HCT116 (cell line): Measurements from ENCODE around the gene TK2.

Source experiments
- CBX3 ChIP-seq: IDR thresholded peaks from 2 replicates; pipeline ENCODE4 v1.6.1; 2012; ENCODE audit warnings: low read depth
- CTCF ChIP-seq, 3 experiments: fragments of 200-600 bp in 1 of 3; sonication (generic) in 1 of 3; IDR thresholded peaks in 2 of 3; conservative IDR thresholded peaks in 1 of 3; 2 replicates each; pipeline ENCODE4 v1.5.1; 2012 to 2017; ENCODE audit warnings: low read depth in 2 of 3, low read length in 2 of 3, antibody characterized with exemption in 1 of 3, borderline replicate concordance in 1 of 3, control low read depth in 1 of 3, mild to moderate bottlenecking in 1 of 3, mixed read lengths in 1 of 3, mixed run types in 1 of 3, moderate library complexity in 1 of 3; ENCODE audit not compliant: insufficient read depth in 1 of 3
- EZH2 ChIP-seq: fragments of 200-600 bp; sonication (generic); IDR thresholded peaks from 2 replicates; pipeline ENCODE4 v1.6.1; 2017; ENCODE audit warnings: antibody characterized with exemption, mixed run types
- EZH2phosphoT487 ChIP-seq: fragments of 200-600 bp; IDR thresholded peaks from 2 replicates; pipeline ENCODE4 v1.6.1; 2018; ENCODE audit warnings: antibody characterized with exemption, borderline replicate concordance
- POLR2A ChIP-seq: IDR thresholded peaks from 2 replicates; pipeline ENCODE4 v1.7.0; 2011; ENCODE audit warnings: borderline replicate concordance; ENCODE audit not compliant: insufficient read depth, insufficient read length; ENCODE audit errors: extremely low read depth
- POLR2AphosphoS5 ChIP-seq: IDR thresholded peaks from 2 replicates; pipeline ENCODE4 v1.6.1; 2011; ENCODE audit warnings: mild to moderate bottlenecking, low read depth, low read length, moderate library complexity
- REST ChIP-seq: IDR thresholded peaks from 2 replicates; pipeline ENCODE4 v1.6.1; 2012; ENCODE audit warnings: low read depth
- SP1 ChIP-seq: IDR thresholded peaks from 2 replicates; pipeline ENCODE4 v1.6.1; 2012; ENCODE audit warnings: low read depth
- SRF ChIP-seq: IDR thresholded peaks from 2 replicates; pipeline ENCODE4 v1.6.1; 2012; ENCODE audit warnings: low read depth
- TCF7L2 ChIP-seq: IDR thresholded peaks from 2 replicates; pipeline ENCODE4 v1.7.0; 2011; ENCODE audit warnings: borderline replicate concordance, inconsistent platforms; ENCODE audit not compliant: insufficient read depth, insufficient read length; ENCODE audit errors: extremely low read depth
- YY1 ChIP-seq: IDR thresholded peaks from 2 replicates; pipeline ENCODE4 v1.6.1; 2011; ENCODE audit warnings: low read length, low read depth, moderate library complexity, mild to moderate bottlenecking; ENCODE audit not compliant: insufficient replicate concordance; ENCODE audit errors: extremely low read depth
- ZBTB33 ChIP-seq: IDR thresholded peaks from 2 replicates; pipeline ENCODE4 v1.6.1; 2011; ENCODE audit warnings: mild to moderate bottlenecking, low read length, moderate library complexity; ENCODE audit not compliant: insufficient replicate concordance; ENCODE audit errors: extremely low read depth

GRCh38 chr16:66538910-66539309, 11.0 kb downstream of the TK2 start:
- TF ChIP-seq CTCF (IDR thresholded peaks at IDR 0.05 in 2 of 3, conservative IDR thresholded peaks at IDR 0.05 in 1 of 3; ENCODE audit: borderline replicate concordance in 1 of 3, insufficient read depth in 1 of 3, low read depth in 2 of 3, low read length in 2 of 3) (no peak), EZH2phosphoT487 (no peak), POLR2A (no peak), EZH2 (no peak), ZBTB33 (no peak), POLR2AphosphoS5 (no peak), SRF (no peak), CBX3 (no peak), YY1 (no peak), REST (no peak), SP1 (no peak), TCF7L2 (no peak)
